ENCODE measurements around the gene USP43.

GRCh38 chr17:9769036-9769695 is 123.8 kb downstream of the USP43 start:
- TF ChIP-seq, protein P1, sequence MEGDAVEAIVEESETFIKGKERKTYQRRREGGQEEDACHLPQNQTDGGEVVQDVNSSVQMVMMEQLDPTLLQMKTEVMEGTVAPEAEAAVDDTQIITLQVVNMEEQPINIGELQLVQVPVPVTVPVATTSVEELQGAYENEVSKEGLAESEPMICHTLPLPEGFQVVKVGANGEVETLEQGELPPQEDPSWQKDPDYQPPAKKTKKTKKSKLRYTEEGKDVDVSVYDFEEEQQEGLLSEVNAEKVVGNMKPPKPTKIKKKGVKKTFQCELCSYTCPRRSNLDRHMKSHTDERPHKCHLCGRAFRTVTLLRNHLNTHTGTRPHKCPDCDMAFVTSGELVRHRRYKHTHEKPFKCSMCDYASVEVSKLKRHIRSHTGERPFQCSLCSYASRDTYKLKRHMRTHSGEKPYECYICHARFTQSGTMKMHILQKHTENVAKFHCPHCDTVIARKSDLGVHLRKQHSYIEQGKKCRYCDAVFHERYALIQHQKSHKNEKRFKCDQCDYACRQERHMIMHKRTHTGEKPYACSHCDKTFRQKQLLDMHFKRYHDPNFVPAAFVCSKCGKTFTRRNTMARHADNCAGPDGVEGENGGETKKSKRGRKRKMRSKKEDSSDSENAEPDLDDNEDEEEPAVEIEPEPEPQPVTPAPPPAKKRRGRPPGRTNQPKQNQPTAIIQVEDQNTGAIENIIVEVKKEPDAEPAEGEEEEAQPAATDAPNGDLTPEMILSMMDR (IDR thresholded peaks at IDR 0.05), result no peak
- TF ChIP-seq POLR2A (IDR thresholded peaks at IDR 0.05), result no peak

Measured in body of pancreas (tissue), 4 donors.